HG03060 (cell line): ENCODE data around the gene SGCD.

ENCODE experiments used
- ATAC-seq: cut with Tn5 transposase; IDR thresholded peaks from one replicate; pipeline ENCODE4 v1.9.1; 2021; ENCODE audit warnings: low read depth, moderate number of reproducible peaks; ENCODE audit not compliant: unreplicated experiment

SGCD gene

DNA sequence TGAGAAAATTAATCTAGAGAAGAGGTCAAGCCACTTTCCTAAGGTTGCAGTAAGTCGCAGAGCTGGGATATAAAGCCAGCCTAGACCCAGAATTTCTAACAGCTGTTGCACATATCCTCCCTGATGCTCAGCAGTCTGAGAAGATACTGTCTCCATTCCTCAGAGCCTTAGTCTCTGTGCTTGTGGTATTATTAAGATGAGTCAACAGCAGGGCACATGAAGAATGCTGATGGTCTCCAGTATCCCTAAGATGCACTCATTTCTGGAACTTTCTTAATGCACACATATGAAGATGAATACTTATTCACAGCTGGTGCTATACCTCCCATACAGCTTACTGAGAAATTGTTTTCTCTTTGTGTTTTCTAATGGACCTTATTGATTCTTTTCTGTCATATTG lies 32.5 kb downstream of the SGCD start:
- no peak for ATAC-seq

DNA sequence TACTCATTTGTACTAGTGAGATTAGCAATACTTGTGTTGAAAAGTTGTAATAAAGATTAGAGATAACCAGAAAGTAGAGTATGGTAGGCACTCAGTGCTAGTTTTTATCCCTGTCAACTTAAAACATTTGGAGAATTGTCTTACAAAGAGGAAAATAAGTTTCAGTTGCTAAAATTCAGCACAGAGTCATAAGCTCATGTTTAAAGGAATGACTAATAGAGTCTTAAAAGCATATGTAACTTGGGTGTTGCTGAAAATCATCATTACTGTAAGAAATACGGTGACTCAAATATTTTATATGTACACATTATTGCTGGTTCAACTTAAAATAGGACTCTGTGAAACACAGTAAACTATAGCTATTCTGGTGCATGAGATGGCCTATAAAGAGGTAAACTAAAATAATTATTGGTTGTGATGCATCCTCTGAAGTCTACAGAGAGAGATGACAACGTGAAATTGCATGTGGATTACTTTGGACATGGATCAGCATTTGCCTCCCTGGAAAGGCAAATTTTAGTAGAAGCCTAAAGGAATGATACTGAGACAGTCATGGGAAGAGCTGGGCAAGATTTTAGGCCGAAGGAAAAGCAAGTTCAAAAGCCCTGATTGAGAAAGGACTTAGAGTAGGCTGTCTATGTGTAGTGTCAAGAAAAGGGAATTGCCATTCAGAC lies 34.6 kb downstream of the SGCD start:
- no peak for ATAC-seq

DNA sequence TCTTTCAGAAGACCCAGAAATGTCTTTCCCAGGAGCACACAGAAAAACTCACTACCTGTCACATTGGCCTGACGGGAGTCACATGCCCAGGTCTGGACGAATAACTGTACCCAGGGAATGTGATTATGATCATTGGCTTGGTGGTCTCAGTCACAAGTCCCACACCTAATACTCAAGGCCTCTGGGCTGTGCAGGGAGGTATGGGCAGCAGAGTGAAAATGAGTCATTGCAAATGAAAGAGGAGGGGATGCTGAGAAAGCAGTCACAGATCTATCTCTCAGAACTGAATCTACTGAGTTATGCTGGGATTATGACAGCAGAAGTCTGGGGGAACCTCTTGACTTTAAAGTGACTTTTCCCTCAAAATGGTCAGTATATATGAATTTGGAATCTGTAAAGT lies 36.9 kb downstream of the SGCD start:
- no peak for ATAC-seq

DNA sequence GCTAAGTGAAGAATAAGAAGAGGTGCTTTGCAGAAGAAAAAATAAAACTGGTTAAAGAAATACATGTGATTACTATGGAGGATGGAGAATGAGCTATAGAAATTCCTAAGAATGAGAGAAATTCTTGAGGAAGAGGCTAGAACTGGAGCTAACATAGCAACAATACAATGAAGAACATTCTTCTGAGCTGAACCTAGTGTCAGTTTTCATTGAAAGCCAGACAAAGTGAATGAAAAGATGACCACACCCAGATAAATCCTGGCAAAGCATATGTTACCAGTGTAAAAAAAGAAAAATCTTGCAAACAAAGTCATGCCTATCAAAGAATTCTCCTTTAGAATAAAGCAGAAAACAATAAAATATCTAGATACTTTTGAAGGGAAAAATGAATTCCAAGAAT lies 39.6 kb downstream of the SGCD start:
- ATAC-seq: no peak

DNA sequence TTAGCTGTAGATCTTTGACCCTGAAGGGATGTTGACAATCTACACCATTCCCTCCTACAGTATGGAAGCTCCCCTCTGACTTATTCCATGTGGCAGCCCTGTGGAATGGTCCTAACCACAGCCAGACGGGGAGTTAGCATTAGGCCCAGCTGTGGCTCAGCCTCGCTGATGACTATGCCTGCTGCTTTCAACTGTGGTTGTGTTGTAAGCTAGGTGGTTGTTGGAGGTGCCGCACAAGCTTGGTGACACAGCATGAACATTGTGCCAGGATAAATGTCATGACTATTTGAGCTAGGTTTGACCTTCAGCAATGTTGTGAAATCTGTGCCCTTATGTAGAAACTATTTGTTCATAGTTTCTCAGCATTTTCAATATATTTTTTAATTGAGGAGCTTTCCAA lies 40.6 kb downstream of the SGCD start:
- no peak for ATAC-seq

DNA sequence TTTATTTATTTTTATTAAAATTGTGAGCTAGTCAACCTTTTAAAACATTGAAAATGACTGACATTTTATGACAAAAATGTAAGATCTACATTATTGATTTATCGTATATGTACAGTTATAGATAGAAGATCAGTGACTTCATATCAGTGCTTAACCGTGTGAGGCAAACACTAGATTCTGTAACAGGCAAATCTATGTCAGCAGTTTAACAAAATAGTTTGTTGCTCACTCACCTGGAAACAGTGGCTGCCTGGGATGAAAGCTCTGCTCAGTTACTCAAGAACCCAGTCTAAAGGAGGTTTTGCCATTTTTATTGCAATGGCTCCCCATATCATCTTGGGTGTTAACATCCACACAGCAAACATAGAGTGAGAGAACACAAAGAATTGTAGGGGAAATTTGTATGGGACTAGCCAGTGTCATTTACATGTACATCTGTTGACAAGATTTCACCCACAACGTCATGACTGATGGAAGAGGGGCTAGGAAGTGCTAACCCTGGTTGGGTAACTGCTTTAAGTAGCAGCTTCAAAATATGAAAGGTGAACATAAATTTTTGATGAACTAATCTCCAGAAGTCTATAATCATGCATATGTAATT lies 49.0 kb downstream of the SGCD start:
- peak; percentile 35 for ATAC-seq

DNA sequence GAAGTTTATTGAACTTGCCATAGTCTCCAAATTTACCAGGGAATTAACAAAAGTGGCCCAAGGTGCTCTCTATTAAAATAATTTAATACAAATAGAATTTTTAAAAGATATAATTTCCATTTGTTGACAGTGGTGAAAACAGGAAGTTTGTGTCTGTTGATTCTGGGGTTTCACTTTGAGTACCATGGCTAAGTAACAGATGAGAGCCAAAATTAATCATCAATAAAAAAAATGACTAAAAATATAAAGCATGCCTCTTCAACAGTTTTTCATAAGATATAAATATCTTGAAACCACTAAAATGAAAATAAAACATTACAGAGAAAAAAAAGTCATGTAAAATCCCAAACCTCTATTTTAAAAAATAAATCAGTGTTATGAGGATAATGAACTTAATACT lies 49.8 kb downstream of the SGCD start:
- peak; percentile 70 for ATAC-seq

DNA sequence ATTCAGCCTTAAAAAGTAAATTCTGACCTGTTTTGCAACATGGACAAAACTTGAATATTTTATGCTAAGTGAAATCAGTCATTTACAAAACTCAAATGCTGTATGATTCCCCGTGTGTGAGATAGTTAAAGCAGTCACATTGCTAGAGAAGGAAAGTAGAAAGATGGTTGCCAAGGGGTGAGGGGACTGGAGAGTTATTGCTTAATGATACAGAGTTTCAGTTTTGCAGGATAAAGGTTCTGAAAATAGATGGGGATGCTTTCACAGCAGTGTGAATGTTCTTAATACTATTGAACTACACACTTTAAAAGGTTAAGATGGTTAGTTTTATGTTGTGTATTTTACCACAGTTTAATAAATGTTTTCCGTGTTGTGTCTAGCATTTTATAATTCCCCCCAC lies 51.2 kb downstream of the SGCD start:
- ATAC-seq: no peak

DNA sequence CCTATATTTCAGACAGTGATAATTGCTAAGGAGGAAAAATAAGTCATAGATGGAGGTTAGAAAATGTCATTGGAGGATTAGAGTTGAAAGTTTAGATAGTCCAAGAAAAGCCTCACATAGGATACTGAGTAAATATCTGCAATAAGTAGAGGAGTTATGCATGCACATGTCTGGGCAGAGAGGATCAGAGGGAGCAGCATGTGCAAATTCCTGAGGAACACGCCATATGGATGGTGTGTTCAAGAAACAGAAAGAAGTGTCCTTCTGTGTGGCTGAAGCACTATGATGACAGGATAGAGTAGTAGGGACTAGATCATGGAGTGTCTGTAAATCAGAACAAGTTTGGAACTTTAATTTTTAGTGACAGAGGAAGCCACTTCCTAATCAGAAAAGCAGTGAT lies 52.2 kb downstream of the SGCD start:
- no peak for ATAC-seq

DNA sequence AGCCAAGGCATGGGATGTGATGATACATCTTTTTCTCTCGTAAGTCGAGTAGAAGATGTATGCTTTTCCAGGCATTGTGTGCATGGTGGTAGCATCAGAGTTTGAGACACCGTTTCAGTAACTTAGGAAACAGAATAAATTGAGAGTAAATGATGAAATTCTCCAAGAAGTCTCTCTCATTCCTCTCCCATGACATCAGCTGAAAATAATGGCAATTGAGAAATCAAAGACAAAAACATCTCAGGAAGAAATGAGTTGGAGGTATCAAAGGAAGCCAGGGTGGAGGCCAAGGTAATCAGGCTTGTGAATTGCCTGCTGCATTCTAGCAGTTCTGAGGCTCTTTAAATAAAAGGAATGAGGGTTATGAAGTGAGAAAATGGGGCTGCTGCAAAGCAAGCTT lies 53.9 kb downstream of the SGCD start:
- no peak for ATAC-seq

DNA sequence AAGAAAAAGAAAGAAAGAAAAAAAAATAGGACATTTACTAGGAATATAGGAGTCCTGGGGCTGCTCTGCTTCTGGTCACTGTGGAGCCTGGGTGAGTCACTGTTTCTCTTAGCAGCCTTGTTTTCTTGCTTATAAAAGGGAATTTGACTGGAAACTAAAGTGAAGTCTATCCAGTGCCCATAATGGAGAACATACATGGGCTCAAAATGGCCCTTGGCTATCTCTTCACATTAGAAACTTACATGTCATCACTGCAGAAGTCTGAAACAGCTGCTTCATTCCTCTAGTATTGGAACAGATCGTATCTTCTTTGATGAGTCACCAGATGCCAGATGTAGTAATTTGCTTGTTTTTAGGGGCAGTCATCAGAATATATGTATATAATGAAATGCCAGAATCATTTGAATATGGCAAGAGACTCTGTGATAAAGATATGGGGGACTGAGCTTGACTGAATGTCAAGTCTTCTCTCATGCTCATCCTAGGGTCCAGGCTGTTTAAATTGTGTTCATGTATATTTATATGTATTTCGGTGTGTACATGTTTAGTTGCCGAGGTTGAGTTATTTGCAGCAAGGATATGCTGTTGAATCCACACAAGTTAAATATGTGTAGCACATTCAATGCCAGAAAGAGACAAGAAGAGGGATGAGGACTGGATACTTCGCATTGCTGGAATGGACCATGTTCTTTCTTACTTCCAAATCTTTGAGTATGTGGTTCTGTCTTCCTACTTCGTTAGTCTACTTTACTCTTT lies 56.7 kb downstream of the SGCD start:
- ATAC-seq: no peak

DNA sequence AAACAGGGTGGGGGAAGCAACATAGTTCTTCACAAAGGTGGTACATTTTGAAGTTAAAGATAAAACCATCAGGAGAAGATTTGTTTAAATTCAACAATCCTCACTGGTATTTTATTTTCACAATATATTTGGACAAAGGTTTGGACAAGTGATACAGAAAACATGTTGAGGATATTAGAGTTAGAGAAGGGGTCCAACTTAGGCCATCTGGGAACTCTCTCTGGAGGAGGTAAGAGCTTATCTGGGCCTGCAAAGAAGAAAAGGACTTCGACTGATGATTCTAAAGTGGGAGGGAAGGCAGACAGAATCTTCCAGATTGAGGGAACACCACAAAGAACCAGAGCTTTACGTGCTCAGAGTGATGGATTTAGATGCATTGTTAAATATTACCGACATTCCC lies 58.5 kb downstream of the SGCD start:
- ATAC-seq: no peak

DNA sequence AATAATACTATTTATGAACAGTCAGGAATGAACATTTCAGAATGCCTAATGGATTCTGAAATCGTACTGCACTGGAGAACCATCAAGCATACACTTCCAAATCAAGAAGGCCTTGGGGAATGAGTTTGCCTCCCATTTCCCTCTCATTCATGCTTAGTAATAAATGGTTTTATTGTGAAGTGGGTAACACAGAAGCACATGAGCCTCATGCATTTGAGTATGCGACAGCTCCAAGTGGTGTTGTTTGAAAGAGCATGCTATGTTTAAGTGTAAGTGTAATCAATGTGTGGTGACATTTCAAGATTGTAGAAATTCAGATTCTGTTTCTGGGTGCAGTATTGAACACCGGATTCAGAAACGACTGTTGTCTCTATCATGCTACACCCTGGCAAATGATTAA lies 60.0 kb downstream of the SGCD start:
- no peak for ATAC-seq

DNA sequence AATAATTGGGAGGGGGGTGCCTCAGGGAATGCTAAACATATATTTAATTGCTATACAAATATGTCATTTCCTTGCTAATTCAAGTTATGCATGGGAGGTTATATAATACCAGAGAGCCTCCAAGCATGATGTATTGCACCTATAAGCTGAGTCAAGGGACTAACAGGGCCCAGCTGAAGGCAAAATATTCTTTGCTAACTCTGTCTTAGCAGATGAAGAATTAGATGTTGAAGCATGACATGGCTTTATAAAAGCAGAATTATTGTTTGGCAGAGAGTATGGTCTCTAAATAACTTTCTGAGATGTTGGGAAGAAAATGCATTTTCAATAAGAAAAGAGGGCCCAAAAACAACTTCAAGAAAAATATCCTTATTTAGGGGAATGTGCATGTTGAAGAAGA lies 60.4 kb downstream of the SGCD start:
- ATAC-seq: no peak

DNA sequence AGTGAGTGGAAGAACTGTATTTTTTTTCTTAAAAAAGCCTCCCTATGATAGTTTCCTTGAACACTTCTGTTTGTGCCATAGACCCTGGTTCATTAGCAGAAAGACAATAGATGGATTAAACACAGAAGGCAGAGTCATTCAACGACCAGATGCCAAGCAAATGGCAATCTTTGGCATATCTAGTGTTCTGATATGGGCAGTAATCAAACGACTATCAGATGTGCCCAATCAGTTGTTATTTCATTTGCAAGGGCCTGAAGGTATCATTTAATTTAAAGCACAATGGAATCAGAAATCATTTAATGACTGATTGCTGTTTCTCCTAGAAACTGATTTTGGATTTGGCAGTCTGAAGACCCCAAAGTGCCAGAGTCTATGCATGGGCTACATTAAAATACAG lies 61.3 kb downstream of the SGCD start:
- ATAC-seq: no peak

DNA sequence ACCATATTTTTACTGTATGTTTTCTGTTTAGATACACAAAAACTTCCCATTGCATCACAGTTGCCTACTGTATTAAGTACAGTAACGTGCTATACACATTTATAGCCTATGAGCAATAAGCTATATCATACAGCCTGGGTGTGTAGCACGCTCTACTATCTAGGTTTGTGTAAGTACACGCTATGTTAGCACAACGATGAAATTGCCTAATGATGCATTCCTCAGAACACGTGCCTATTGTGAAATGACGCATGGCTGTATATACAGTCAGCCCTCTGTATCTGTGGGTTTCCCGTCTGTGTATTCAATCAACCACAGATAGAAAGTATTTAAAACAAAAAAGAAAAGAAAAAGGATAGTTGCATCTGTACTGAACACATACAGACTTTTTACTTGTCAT lies 64.2 kb downstream of the SGCD start:
- ATAC-seq: no peak

DNA sequence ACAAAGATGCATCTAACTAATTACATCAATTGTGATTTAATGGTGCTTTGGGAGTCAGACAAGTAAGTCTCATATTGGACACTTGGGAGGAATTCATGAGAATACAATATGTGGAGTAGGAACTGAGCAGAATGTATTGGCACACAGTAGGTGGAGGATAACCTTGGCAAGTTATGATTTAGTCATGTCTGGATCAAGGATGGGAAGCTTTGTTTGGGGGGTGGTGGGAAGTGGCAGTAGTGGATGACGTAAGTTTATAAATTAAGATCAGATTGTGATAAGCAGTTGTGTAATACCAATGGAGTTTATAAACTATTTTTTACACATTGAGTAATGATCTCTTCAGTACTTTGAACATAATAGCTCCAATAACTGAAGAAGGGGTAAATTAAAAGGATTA lies 67.0 kb downstream of the SGCD start:
- no peak for ATAC-seq

DNA sequence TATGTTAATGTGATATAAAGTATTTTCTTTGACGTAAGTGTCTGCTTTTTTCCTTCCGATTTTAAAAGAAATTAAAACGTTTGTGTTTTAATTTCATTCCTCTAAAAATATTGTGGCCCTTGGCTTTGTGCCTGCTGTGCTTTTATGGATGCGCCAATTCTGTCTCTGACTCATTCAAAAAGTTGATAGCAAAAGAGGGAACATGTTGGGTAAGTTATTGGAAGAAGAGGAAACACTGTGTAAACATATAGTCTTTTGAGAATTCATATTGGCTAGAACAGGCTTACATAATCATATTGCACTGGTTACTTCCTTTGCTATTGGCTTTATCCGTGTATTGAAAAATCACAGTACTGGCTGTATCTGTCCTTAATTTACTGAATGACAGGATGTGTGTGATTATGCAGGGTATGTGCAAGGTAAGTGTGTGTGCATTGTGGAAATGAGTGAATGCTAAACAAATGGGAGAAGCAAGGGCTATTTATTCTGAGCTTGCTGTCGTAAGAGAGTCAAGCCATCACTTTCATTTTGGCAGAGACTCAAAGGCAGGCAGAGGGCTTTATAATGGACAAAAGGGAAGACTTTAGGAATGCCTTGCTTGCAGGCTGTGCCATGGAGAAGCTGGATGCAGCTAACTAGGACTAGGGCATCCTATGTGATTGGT lies 67.8 kb downstream of the SGCD start:
- no peak for ATAC-seq

DNA sequence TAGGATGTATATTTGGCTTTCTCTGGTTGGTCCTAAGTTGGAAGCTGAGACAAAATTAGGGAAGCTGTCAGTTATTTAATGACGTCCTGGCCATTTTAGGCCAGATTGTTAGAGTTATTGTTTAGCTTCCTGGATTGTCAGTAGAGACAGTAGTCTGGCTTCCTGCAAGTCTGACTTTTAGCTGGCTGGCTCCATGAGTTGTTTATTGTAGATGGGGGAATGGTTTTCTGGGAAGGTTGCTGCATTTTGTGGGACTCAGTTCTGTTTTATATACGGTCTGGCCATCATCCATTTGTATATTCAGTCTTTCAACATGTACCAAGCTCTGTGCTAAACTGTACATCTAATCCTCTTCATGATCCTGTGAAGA lies 68.3 kb downstream of the SGCD start:
- no peak for ATAC-seq

DNA sequence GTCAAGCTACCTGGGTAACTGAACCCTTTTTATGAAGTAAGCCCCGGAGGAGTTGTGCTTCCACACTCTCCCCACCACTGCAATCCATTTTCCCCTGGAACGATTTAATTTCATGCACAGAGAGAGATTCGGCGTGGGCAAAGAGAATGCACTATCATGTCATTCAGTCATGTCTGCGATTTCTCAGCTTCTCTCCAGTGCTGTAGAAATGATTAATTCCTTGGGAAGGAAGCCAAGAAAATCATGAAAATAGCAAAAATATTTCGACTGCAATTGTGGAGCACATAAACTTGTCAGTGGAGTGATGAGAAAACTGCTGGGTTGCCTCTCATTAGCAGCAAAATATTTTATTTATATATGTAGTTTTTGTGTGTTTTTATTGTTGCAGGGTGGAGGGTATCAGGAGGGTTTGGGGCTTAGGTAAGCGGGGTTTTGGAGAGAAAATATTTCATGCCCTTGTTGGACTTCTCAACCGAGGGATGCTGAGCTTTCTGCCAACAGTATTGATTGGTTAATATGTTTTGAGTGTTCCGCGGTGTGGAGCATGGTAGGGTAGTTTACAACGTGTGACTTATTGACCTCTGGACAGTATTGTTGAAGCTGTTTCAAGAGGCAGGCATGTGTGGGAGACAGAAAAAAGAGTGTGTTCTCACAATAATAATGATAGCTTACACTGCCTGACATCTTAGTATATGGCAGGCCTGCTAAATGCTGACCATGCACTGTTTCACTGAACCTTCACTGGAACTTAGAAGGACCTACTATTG lies 69.3 kb downstream of the SGCD start:
- no peak for ATAC-seq

DNA sequence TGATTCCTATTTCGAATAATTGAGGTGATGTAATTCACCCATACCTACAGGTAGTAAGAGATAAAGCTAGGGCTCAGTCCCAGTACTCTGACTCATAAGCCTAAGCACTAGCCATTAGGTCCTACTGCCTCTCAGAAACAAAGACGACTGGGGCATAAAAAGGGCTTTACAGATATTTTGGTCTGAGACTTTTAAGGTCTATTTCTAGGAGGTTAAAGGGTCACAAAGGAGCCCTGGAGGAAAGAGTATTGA lies 69.8 kb downstream of the SGCD start:
- ATAC-seq: no peak
